WTC11 (cell line): ENCODE results near the gene ARHGAP4. TPM values are rescaled to one million over a fixed set of nuclear protein-coding genes. Genes with fewer than 3 reads are reported as not detected.

Source experiments
- ATAC-seq: fragments of 200-7000 bp; cut with Tn5 transposase; 2 replicates; pipeline ENCODE4 v1.10.0; 2021; ENCODE audit warnings: mild to moderate bottlenecking, moderate library complexity
- CTCF ChIA-PET: fragments of 300-600 bp; sonication (Branson Sonifier 250); formaldehyde crosslinking; loops from one replicate; lab custom pipeline; 2021; ENCODE audit warnings: antibody characterized with exemption; lab: Charles Lee
- POLR2A ChIA-PET: fragments of 350-600 bp; sonication (Branson Sonifier 250); formaldehyde crosslinking; loops from one replicate; lab custom pipeline; 2021; ENCODE audit warnings: antibody characterized with exemption; lab: Charles Lee
- DNase-seq: peaks from one replicate; pipeline ENCODE4 v3.0.0; 2021; ENCODE audit warnings: low spot score
- H3K27ac Mint-ChIP-seq: 2 replicates; pipeline ENCODE4 v1.8.0; 2021; ENCODE audit warnings: mixed read lengths
- H3K27me3 Mint-ChIP-seq: 2 replicates; pipeline ENCODE4 v1.8.0; 2021; ENCODE audit warnings: low read depth, mild to moderate bottlenecking, moderate library complexity, mixed read lengths
- H3K36me3 Mint-ChIP-seq: 2 replicates; pipeline ENCODE4 v1.8.0; 2021; ENCODE audit warnings: mixed read lengths
- H3K4me1 Mint-ChIP-seq: 2 replicates; pipeline ENCODE4 v1.8.0; 2022; ENCODE audit warnings: mixed read lengths
- H3K4me3 Mint-ChIP-seq: 2 replicates; pipeline ENCODE4 v1.8.0; 2021; ENCODE audit warnings: mild to moderate bottlenecking, moderate library complexity, mixed read lengths
- H3K9me3 Mint-ChIP-seq: 2 replicates; pipeline ENCODE4 v1.8.0; 2021; ENCODE audit warnings: mixed read lengths
- ATF6 ChIP-seq: sonication (generic); formaldehyde crosslinking; IDR thresholded peaks from 2 replicates; pipeline ENCODE4 v1.8.1; 2023; ENCODE audit warnings: mild to moderate bottlenecking, missing genetic modification reagents
- CREB1 ChIP-seq: sonication (generic); formaldehyde crosslinking; IDR thresholded peaks from 2 replicates; pipeline ENCODE4 v1.8.0; 2023; ENCODE audit warnings: mild to moderate bottlenecking, missing genetic modification reagents
- EMX1 ChIP-seq: fragments of 250-450 bp; sonication (Bioruptor Pico); IDR thresholded peaks from 2 replicates; pipeline ENCODE4 v1.8.0; 2021; ENCODE audit warnings: mild to moderate bottlenecking
- GTF2I ChIP-seq: fragments of 250-450 bp; sonication (Bioruptor Pico); conservative IDR thresholded peaks from 2 replicates; pipeline ENCODE4 v1.4.0; 2021; ENCODE audit warnings: mild to moderate bottlenecking
- IRF2 ChIP-seq: sonication (generic); formaldehyde crosslinking; IDR thresholded peaks from 2 replicates; pipeline ENCODE4 v1.8.0; 2022; ENCODE audit warnings: low read depth, missing genetic modification reagents, borderline replicate concordance
- JAZF1 ChIP-seq: fragments of 250-450 bp; sonication (Bioruptor Pico); IDR thresholded peaks from 2 replicates; pipeline ENCODE4 v1.9.0; 2021; ENCODE audit warnings: moderate library complexity, mild to moderate bottlenecking, inconsistent platforms
- MXD4 ChIP-seq: fragments of 250-450 bp; sonication (Bioruptor Pico); IDR thresholded peaks from 2 replicates; pipeline ENCODE4 v1.8.0; 2021; ENCODE audit warnings: mild to moderate bottlenecking, moderate library complexity, borderline replicate concordance
- NFATC4 ChIP-seq: fragments of 250-450 bp; sonication (Bioruptor Pico); IDR thresholded peaks from 2 replicates; pipeline ENCODE4 v1.9.0; 2021; ENCODE audit warnings: mild to moderate bottlenecking
- NFE2L1 ChIP-seq: sonication (generic); formaldehyde crosslinking; IDR thresholded peaks from 2 replicates; pipeline ENCODE4 v1.8.1; 2023; ENCODE audit warnings: missing genetic modification reagents
- NFYB ChIP-seq: sonication (generic); formaldehyde crosslinking; conservative IDR thresholded peaks from 2 replicates; pipeline ENCODE4 v1.8.0; 2022; ENCODE audit warnings: low read depth, missing genetic modification reagents
- PRRX2 ChIP-seq: fragments of 250-450 bp; sonication (Bioruptor Pico); IDR thresholded peaks from 2 replicates; pipeline ENCODE4 v1.8.0; 2021; ENCODE audit warnings: mild to moderate bottlenecking
- RORB ChIP-seq: fragments of 250-450 bp; sonication (Bioruptor Pico); IDR thresholded peaks from 2 replicates; pipeline ENCODE4 v1.9.0; 2021; ENCODE audit warnings: mild to moderate bottlenecking
- ZNF121 ChIP-seq: sonication (generic); formaldehyde crosslinking; IDR thresholded peaks from 2 replicates; pipeline ENCODE4 v1.8.0; 2023; ENCODE audit warnings: missing genetic modification reagents
- ZNF416 ChIP-seq: fragments of 250-450 bp; sonication (Bioruptor Pico); IDR thresholded peaks from 2 replicates; pipeline ENCODE4 v1.9.0; 2021; ENCODE audit warnings: mild to moderate bottlenecking, inconsistent platforms
- ZSCAN18 ChIP-seq: fragments of 250-450 bp; sonication (Bioruptor Pico); IDR thresholded peaks from 2 replicates; pipeline ENCODE4 v2.1.2; 2022; ENCODE audit warnings: mild to moderate bottlenecking, moderate library complexity
- total RNA-seq: library from RNA; stranded (reverse); gene quantifications from 3 replicates; pipeline ENCODE4 v1.2.3, GENCODE V29; 2021
- TF ChIP-seq, protein P1 (sequence below): sonication (generic); formaldehyde crosslinking; IDR thresholded peaks from 2 replicates; pipeline ENCODE4 v1.8.0; 2022; ENCODE audit warnings: mild to moderate bottlenecking, missing genetic modification reagents
- TF ChIP-seq, protein P2 (sequence below): sonication (generic); formaldehyde crosslinking; IDR thresholded peaks from 2 replicates; pipeline ENCODE4 v1.8.1; 2023; ENCODE audit warnings: mild to moderate bottlenecking, missing genetic modification reagents, moderate library complexity
- TF ChIP-seq, protein P3 (sequence below): sonication (generic); formaldehyde crosslinking; IDR thresholded peaks from 2 replicates; pipeline ENCODE4 v1.8.1; 2023; ENCODE audit warnings: mild to moderate bottlenecking, missing genetic modification reagents
- TF ChIP-seq, protein P4 (sequence below): sonication (generic); formaldehyde crosslinking; IDR thresholded peaks from 2 replicates; pipeline ENCODE4 v1.8.0; 2023; ENCODE audit warnings: mild to moderate bottlenecking, missing genetic modification reagents

ARHGAP4 gene
- total RNA-seq, 1 experiment from 2014 or later, result 52.1 TPM

DNA sequence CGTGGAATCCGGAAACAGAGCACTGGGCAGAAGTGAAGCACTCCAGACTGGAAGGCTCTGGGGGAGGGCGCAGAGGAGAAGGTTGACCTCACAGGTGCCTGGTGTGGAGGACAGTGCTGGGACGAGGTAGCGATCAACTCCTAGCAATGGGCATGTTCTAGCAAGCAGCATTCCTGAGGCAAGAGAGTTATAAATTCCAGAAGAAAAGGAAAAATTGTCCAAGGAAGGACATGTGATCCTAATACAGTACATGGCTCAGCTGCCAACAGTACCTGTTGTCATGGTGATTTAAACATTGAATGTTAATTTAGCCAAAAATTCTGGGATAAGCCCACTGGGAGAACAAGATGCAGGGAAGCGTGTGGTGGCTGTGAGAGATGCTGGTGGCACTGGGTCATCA, 8.2 kb downstream of the ARHGAP4 start:
- no peak for DNase-seq
- CTCF ChIA-PET, result no interaction called here
- Mint-ChIP-seq H3K27me3 (no peaks in the 10 kb centered on the region), H3K4me1 (peaks cover 4% of the 10 kb centered on the region), H3K27ac (no peak overlapping the region), H3K36me3 (peaks cover 22% of the 10 kb centered on the region), H3K9me3 (no peaks in the 10 kb centered on the region), H3K4me3 (no peak overlapping the region)
- no peak for TF ChIP-seq JAZF1 (CRISPR knock-in tag)
- TF ChIP-seq CREB1 (CRISPR knock-in tag), result no peak
- no peak for TF ChIP-seq NFYB (CRISPR knock-in tag)
- TF ChIP-seq, protein P1, sequence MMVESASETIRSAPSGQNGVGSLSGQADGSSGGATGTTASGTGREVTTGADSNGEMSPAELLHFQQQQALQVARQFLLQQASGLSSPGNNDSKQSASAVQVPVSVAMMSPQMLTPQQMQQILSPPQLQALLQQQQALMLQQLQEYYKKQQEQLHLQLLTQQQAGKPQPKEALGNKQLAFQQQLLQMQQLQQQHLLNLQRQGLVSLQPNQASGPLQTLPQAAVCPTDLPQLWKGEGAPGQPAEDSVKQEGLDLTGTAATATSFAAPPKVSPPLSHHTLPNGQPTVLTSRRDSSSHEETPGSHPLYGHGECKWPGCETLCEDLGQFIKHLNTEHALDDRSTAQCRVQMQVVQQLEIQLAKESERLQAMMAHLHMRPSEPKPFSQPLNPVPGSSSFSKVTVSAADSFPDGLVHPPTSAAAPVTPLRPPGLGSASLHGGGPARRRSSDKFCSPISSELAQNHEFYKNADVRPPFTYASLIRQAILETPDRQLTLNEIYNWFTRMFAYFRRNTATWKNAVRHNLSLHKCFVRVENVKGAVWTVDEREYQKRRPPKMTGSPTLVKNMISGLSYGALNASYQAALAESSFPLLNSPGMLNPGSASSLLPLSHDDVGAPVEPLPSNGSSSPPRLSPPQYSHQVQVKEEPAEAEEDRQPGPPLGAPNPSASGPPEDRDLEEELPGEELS (CRISPR knock-in tag), result no peak
- no peak for TF ChIP-seq ZNF121 (CRISPR knock-in tag)
- no peak for TF ChIP-seq ZSCAN18 (CRISPR knock-in tag)
- POLR2A ChIA-PET, result no interaction called here
- ATAC-seq, result no peak

GRCh38 chrX:153913701-153914100, 12.4 kb downstream of the ARHGAP4 start:
- H3K4me3 Mint-ChIP-seq, result no peak overlapping the region
- peaks cover 15% of the 10 kb centered on the region for H3K36me3 Mint-ChIP-seq
- no peak for ATAC-seq
- CTCF ChIA-PET, result interaction anchor here (1.2 to 2.1 kb wide), 2 partner anchors 9 to 33 kb away, joined by 4 to 8 read pairs; no protein-coding TSS in a partner anchor
- H3K27me3 Mint-ChIP-seq, result no peaks in the 10 kb centered on the region; the same call in 1 of the 2 replicates
- no peak for DNase-seq
- TF ChIP-seq, protein P2, sequence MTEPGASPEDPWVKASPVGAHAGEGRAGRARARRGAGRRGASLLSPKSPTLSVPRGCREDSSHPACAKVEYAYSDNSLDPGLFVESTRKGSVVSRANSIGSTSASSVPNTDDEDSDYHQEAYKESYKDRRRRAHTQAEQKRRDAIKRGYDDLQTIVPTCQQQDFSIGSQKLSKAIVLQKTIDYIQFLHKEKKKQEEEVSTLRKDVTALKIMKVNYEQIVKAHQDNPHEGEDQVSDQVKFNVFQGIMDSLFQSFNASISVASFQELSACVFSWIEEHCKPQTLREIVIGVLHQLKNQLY (CRISPR knock-in tag), result no peak
- no peak for TF ChIP-seq ATF6 (CRISPR knock-in tag)
- POLR2A ChIA-PET, result no interaction called here
- no peaks in the 10 kb centered on the region; the same call in 1 of the 2 replicates for H3K4me1 Mint-ChIP-seq
- H3K9me3 Mint-ChIP-seq, result no peaks in the 10 kb centered on the region
- H3K27ac Mint-ChIP-seq, result no peak overlapping the region

DNA sequence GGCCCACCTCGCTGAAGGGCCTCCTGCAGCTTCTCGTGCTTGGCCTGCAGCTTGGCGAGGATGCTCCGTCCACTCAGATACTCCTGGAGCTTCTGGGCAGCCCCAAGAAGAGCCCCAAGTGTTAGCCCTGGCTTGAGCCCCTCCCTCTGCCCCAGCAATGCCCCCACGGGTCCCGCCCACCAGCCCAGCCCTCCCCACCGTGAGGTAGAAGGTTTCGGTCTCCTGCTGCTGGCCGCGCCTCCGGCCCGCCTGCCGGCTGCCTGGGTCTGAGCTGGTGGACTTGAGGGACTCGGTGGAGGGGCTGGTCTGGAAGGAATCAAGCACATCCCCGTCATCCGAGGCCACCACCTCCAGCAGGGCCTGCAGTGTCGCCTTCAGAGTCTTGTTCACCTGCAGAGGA, 12.9 kb downstream of the ARHGAP4 start:
- H3K9me3 Mint-ChIP-seq, result no peaks in the 10 kb centered on the region
- TF ChIP-seq GTF2I (no peak), RORB (CRISPR knock-in tag) (no peak), ZNF416 (CRISPR knock-in tag) (no peak), EMX1 (CRISPR knock-in tag) (no peak), MXD4 (no peak), NFATC4 (CRISPR knock-in tag) (no peak), NFE2L1 (CRISPR knock-in tag) (no peak), PRRX2 (no peak), IRF2 (CRISPR knock-in tag) (no peak)
- TF ChIP-seq, protein P3, sequence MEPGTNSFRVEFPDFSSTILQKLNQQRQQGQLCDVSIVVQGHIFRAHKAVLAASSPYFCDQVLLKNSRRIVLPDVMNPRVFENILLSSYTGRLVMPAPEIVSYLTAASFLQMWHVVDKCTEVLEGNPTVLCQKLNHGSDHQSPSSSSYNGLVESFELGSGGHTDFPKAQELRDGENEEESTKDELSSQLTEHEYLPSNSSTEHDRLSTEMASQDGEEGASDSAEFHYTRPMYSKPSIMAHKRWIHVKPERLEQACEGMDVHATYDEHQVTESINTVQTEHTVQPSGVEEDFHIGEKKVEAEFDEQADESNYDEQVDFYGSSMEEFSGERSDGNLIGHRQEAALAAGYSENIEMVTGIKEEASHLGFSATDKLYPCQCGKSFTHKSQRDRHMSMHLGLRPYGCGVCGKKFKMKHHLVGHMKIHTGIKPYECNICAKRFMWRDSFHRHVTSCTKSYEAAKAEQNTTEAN, result no peak
- TF ChIP-seq, protein P2 (CRISPR knock-in tag), result no peak
- TF ChIP-seq, protein P4, sequence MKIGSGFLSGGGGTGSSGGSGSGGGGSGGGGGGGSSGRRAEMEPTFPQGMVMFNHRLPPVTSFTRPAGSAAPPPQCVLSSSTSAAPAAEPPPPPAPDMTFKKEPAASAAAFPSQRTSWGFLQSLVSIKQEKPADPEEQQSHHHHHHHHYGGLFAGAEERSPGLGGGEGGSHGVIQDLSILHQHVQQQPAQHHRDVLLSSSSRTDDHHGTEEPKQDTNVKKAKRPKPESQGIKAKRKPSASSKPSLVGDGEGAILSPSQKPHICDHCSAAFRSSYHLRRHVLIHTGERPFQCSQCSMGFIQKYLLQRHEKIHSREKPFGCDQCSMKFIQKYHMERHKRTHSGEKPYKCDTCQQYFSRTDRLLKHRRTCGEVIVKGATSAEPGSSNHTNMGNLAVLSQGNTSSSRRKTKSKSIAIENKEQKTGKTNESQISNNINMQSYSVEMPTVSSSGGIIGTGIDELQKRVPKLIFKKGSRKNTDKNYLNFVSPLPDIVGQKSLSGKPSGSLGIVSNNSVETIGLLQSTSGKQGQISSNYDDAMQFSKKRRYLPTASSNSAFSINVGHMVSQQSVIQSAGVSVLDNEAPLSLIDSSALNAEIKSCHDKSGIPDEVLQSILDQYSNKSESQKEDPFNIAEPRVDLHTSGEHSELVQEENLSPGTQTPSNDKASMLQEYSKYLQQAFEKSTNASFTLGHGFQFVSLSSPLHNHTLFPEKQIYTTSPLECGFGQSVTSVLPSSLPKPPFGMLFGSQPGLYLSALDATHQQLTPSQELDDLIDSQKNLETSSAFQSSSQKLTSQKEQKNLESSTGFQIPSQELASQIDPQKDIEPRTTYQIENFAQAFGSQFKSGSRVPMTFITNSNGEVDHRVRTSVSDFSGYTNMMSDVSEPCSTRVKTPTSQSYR, result no peak
- no peaks in the 10 kb centered on the region; the same call in 1 of the 2 replicates for H3K4me1 Mint-ChIP-seq
- H3K36me3 Mint-ChIP-seq, result peaks cover 15% of the 10 kb centered on the region
- CTCF ChIA-PET, result interaction anchor here (2.1 kb wide), 1 partner anchor 10 kb away, joined by 8 read pairs; no protein-coding TSS in a partner anchor
- POLR2A ChIA-PET, result interaction anchor here (1.6 kb wide), 1 partner anchor 10 kb away, joined by 3 read pairs; no protein-coding TSS in a partner anchor
- DNase-seq, result no peak
- H3K27ac Mint-ChIP-seq, result no peak overlapping the region
- no peak overlapping the region for H3K4me3 Mint-ChIP-seq
- ATAC-seq, result no peak
- no peaks in the 10 kb centered on the region; the same call in 1 of the 2 replicates for H3K27me3 Mint-ChIP-seq
